GM21619 (cell line): ENCODE results near the gene ANXA5.
A peak's percentile ranks its signal among the peaks of the same experiment; 100 is the strongest.
"Not testable (repeated sequence)": the region's sequence is repeated elsewhere in the genome, so short reads cannot be mapped to it uniquely, and the experiment has no call there.

ENCODE experiments used
- ATAC-seq: cut with Tn5 transposase; IDR thresholded peaks from one replicate; pipeline ENCODE4 v1.9.1; 2021; ENCODE audit not compliant: unreplicated experiment

ANXA5 gene

GRCh38 chr4:121696581-121697461, at the start of gene ANXA5:
Gene ANXA5, minus strand, starts transcription at chr4:121696980. Its CDS starts 391 bp downstream, at chr4:121696589.
- peak; percentile 89 for ATAC-seq

GRCh38 chr4:121742794-121743193, 46.0 kb upstream of the ANXA5 start:
- no peak for ATAC-seq

GRCh38 chr4:121741751-121742150, 45.0 kb upstream of the ANXA5 start:
- no peak for ATAC-seq

GRCh38 chr4:121740796-121741409, 44.1 kb upstream of the ANXA5 start:
- ATAC-seq: no peak

GRCh38 chr4:121739575-121739974, 42.8 kb upstream of the ANXA5 start:
- no peak for ATAC-seq

- ATAC-seq: no peak
Measured at GRCh38 chr4:121738780-121739535, 42.2 kb upstream of the ANXA5 start.

- ATAC-seq: no peak
Measured at GRCh38 chr4:121737846-121738554, 41.2 kb upstream of the ANXA5 start.

GRCh38 chr4:121736735-121737351, 40.1 kb upstream of the ANXA5 start:
- peak; percentile 51 for ATAC-seq

GRCh38 chr4:121734571-121734970, 37.8 kb upstream of the ANXA5 start:
- no peak for ATAC-seq

GRCh38 chr4:121733942-121734341, 37.2 kb upstream of the ANXA5 start:
- ATAC-seq: no peak

GRCh38 chr4:121729753-121730152, 33.0 kb upstream of the ANXA5 start:
- ATAC-seq: not testable (repeated sequence)

GRCh38 chr4:121728798-121729226, 32.0 kb upstream of the ANXA5 start:
- ATAC-seq: no peak

GRCh38 chr4:121728066-121728465, 31.3 kb upstream of the ANXA5 start:
- ATAC-seq: no peak

- peak; percentile 97 for ATAC-seq
Measured at GRCh38 chr4:121726642-121727268, 30.0 kb upstream of the ANXA5 start.

- no peak for ATAC-seq
Measured at GRCh38 chr4:121724671-121725070, 27.9 kb upstream of the ANXA5 start.

GRCh38 chr4:121721700-121722099, 24.9 kb upstream of the ANXA5 start:
- ATAC-seq: no peak

GRCh38 chr4:121720109-121720508, 23.3 kb upstream of the ANXA5 start:
- ATAC-seq: no peak

GRCh38 chr4:121717680-121718237, 21.0 kb upstream of the ANXA5 start:
- ATAC-seq: no peak

GRCh38 chr4:121714548-121714947, 17.8 kb upstream of the ANXA5 start:
- ATAC-seq: no peak

GRCh38 chr4:121712783-121713182, 16.0 kb upstream of the ANXA5 start:
- no peak for ATAC-seq
